ENCODE measurements around the gene OPRM1.

Gene OPRM1

GRCh38 chr6:154267508-154268106 is 228.6 kb downstream of the OPRM1 start:
- Histone ChIP-seq H3K4me1 (ENCODE audit: control insufficient read depth, insufficient read depth, low read length) (no peaks in the 10 kb centered on the region), H3K9me3 (replicated peaks; ENCODE audit: low read length) (no peaks in the 10 kb centered on the region), H3K4me3 (ENCODE audit: low read length) (no peak overlapping the region), H3K36me3 (ENCODE audit: insufficient read depth, low read length) (no peaks in the 10 kb centered on the region), H3K9ac (ENCODE audit: low read depth, low read length) (no peak overlapping the region), H3K4me2 (ENCODE audit: low read length) (no peak overlapping the region), H3K27me3 (ENCODE audit: control insufficient read depth, insufficient read depth, low read length) (peaks cover 3% of the 10 kb centered on the region)

- H3K27me3 ChIP-seq (ENCODE audit: control insufficient read depth, insufficient read depth, low read length), result peaks cover 3% of the 10 kb centered on the region
- no peaks in the 10 kb centered on the region for H3K9me3 ChIP-seq (replicated peaks; ENCODE audit: low read length)
- H3K4me3 ChIP-seq (ENCODE audit: low read length), result no peak overlapping the region
- H3K4me1 ChIP-seq (ENCODE audit: control insufficient read depth, insufficient read depth, low read length), result no peaks in the 10 kb centered on the region
- no peak overlapping the region for H3K4me2 ChIP-seq (ENCODE audit: low read length)
- H3K36me3 ChIP-seq (ENCODE audit: insufficient read depth, low read length), result no peaks in the 10 kb centered on the region
- H3K9ac ChIP-seq (ENCODE audit: low read depth, low read length), result no peak overlapping the region
These were observed 229.4 kb downstream of the OPRM1 start for GRCh38 chr6:154268486-154268885.

- H3K4me2 ChIP-seq (ENCODE audit: low read length), result no peak overlapping the region
- no peaks in the 10 kb centered on the region for H3K36me3 ChIP-seq (ENCODE audit: insufficient read depth, low read length)
- H3K9ac ChIP-seq (ENCODE audit: low read depth, low read length), result no peak overlapping the region
- no peaks in the 10 kb centered on the region for H3K4me1 ChIP-seq (ENCODE audit: control insufficient read depth, insufficient read depth, low read length)
- no peaks in the 10 kb centered on the region for H3K27me3 ChIP-seq (ENCODE audit: control insufficient read depth, insufficient read depth, low read length)
- H3K4me3 ChIP-seq (ENCODE audit: low read length), result no peak overlapping the region
- H3K9me3 ChIP-seq (replicated peaks; ENCODE audit: low read length), result no peaks in the 10 kb centered on the region
These were observed 235.1 kb downstream of the OPRM1 start for GRCh38 chr6:154274168-154274567.

- H3K9ac ChIP-seq (ENCODE audit: low read depth, low read length), result no peak overlapping the region
- no peaks in the 10 kb centered on the region for H3K4me1 ChIP-seq (ENCODE audit: control insufficient read depth, insufficient read depth, low read length)
- H3K9me3 ChIP-seq (replicated peaks; ENCODE audit: low read length), result no peaks in the 10 kb centered on the region
- H3K4me2 ChIP-seq (ENCODE audit: low read length), result no peak overlapping the region
- no peak overlapping the region for H3K4me3 ChIP-seq (ENCODE audit: low read length)
- H3K36me3 ChIP-seq (ENCODE audit: insufficient read depth, low read length), result no peaks in the 10 kb centered on the region
- H3K27me3 ChIP-seq (ENCODE audit: control insufficient read depth, insufficient read depth, low read length), result no peaks in the 10 kb centered on the region
These were observed 238.0 kb downstream of the OPRM1 start for GRCh38 chr6:154276810-154277628.

GRCh38 chr6:154277629-154278017 is 238.6 kb downstream of the OPRM1 start:
- Histone ChIP-seq H3K36me3 (ENCODE audit: insufficient read depth, low read length) (no peaks in the 10 kb centered on the region), H3K27me3 (ENCODE audit: control insufficient read depth, insufficient read depth, low read length) (no peaks in the 10 kb centered on the region), H3K9ac (ENCODE audit: low read depth, low read length) (no peak overlapping the region), H3K9me3 (replicated peaks; ENCODE audit: low read length) (no peaks in the 10 kb centered on the region), H3K4me2 (ENCODE audit: low read length) (no peak overlapping the region), H3K4me1 (ENCODE audit: control insufficient read depth, insufficient read depth, low read length) (no peaks in the 10 kb centered on the region), H3K4me3 (ENCODE audit: low read length) (no peak overlapping the region)

GRCh38 chr6:154280521-154280920 is 241.5 kb downstream of the OPRM1 start:
- no peak overlapping the region for H3K9ac ChIP-seq (ENCODE audit: low read depth, low read length)
- no peak overlapping the region for H3K4me2 ChIP-seq (ENCODE audit: low read length)
- H3K36me3 ChIP-seq (ENCODE audit: insufficient read depth, low read length), result no peaks in the 10 kb centered on the region
- no peak overlapping the region for H3K4me3 ChIP-seq (ENCODE audit: low read length)
- no peaks in the 10 kb centered on the region for H3K27me3 ChIP-seq (ENCODE audit: control insufficient read depth, insufficient read depth, low read length)
- no peaks in the 10 kb centered on the region for H3K4me1 ChIP-seq (ENCODE audit: control insufficient read depth, insufficient read depth, low read length)
- H3K9me3 ChIP-seq (replicated peaks; ENCODE audit: low read length), result no peaks in the 10 kb centered on the region

GRCh38 chr6:154284313-154284853 is 245.3 kb downstream of the OPRM1 start:
- Histone ChIP-seq H3K4me2 (ENCODE audit: low read length) (no peak overlapping the region), H3K27me3 (ENCODE audit: control insufficient read depth, insufficient read depth, low read length) (no peaks in the 10 kb centered on the region), H3K4me1 (ENCODE audit: control insufficient read depth, insufficient read depth, low read length) (no peaks in the 10 kb centered on the region), H3K36me3 (ENCODE audit: insufficient read depth, low read length) (no peaks in the 10 kb centered on the region), H3K9me3 (replicated peaks; ENCODE audit: low read length) (no peaks in the 10 kb centered on the region), H3K4me3 (ENCODE audit: low read length) (no peak overlapping the region), H3K9ac (ENCODE audit: low read depth, low read length) (no peak overlapping the region)

- Histone ChIP-seq H3K4me1 (ENCODE audit: control insufficient read depth, insufficient read depth, low read length) (no peaks in the 10 kb centered on the region), H3K4me3 (ENCODE audit: low read length) (no peak overlapping the region), H3K27me3 (ENCODE audit: control insufficient read depth, insufficient read depth, low read length) (no peaks in the 10 kb centered on the region), H3K4me2 (ENCODE audit: low read length) (no peak overlapping the region), H3K9me3 (replicated peaks; ENCODE audit: low read length) (no peaks in the 10 kb centered on the region), H3K36me3 (ENCODE audit: insufficient read depth, low read length) (no peaks in the 10 kb centered on the region), H3K9ac (ENCODE audit: low read depth, low read length) (no peak overlapping the region)
These were observed 246.8 kb downstream of the OPRM1 start for GRCh38 chr6:154285826-154286225.

- Histone ChIP-seq H3K9me3 (replicated peaks; ENCODE audit: low read length) (no peaks in the 10 kb centered on the region), H3K36me3 (ENCODE audit: insufficient read depth, low read length) (no peaks in the 10 kb centered on the region), H3K4me1 (ENCODE audit: control insufficient read depth, insufficient read depth, low read length) (peaks cover 12% of the 10 kb centered on the region), H3K4me2 (ENCODE audit: low read length) (no peak overlapping the region), H3K9ac (ENCODE audit: low read depth, low read length) (no peak overlapping the region), H3K27me3 (ENCODE audit: control insufficient read depth, insufficient read depth, low read length) (no peaks in the 10 kb centered on the region), H3K4me3 (ENCODE audit: low read length) (no peak overlapping the region)
These were observed 250.9 kb downstream of the OPRM1 start for GRCh38 chr6:154289818-154290508.

GRCh38 chr6:154292066-154292465 is 253.0 kb downstream of the OPRM1 start:
- Histone ChIP-seq H3K9ac (ENCODE audit: low read depth, low read length) (no peak overlapping the region), H3K4me1 (ENCODE audit: control insufficient read depth, insufficient read depth, low read length) (peaks cover 12% of the 10 kb centered on the region), H3K4me2 (ENCODE audit: low read length) (no peak overlapping the region), H3K36me3 (ENCODE audit: insufficient read depth, low read length) (no peaks in the 10 kb centered on the region), H3K9me3 (replicated peaks; ENCODE audit: low read length) (no peaks in the 10 kb centered on the region), H3K27me3 (ENCODE audit: control insufficient read depth, insufficient read depth, low read length) (no peaks in the 10 kb centered on the region), H3K4me3 (ENCODE audit: low read length) (no peak overlapping the region)

GRCh38 chr6:154292855-154293519 is 253.9 kb downstream of the OPRM1 start:
- no peak overlapping the region for H3K9ac ChIP-seq (ENCODE audit: low read depth, low read length)
- no peaks in the 10 kb centered on the region for H3K36me3 ChIP-seq (ENCODE audit: insufficient read depth, low read length)
- no peaks in the 10 kb centered on the region for H3K27me3 ChIP-seq (ENCODE audit: control insufficient read depth, insufficient read depth, low read length)
- H3K4me1 ChIP-seq (ENCODE audit: control insufficient read depth, insufficient read depth, low read length), result peaks cover 17% of the 10 kb centered on the region
- H3K4me3 ChIP-seq (ENCODE audit: low read length), result no peak overlapping the region
- H3K9me3 ChIP-seq (replicated peaks; ENCODE audit: low read length), result no peaks in the 10 kb centered on the region
- peak overlapping the region; percentile 47 for H3K4me2 ChIP-seq (ENCODE audit: low read length)

All from skeletal muscle satellite cell (primary cell).